HepG2 (cell line): ENCODE results near the gene NUDT15. TPM values are rescaled to one million over a fixed set of nuclear protein-coding genes. Genes with fewer than 3 reads are reported as not detected.

ENCODE experiments used
- ATF7 ChIP-seq, 2 experiments: fragments of 450-650 bp in 1 of 2; sonication (generic) in 1 of 2; formaldehyde crosslinking in 1 of 2; IDR thresholded peaks; 2 replicates each; pipeline versions ENCODE4 v1.4.0 to v1.6.1; 2016 to 2020; ENCODE audit warnings: antibody characterized with exemption in 1 of 2, mild to moderate bottlenecking in 1 of 2, missing genetic modification reagents in 1 of 2
- CEBPG ChIP-seq: IDR thresholded peaks from 2 replicates; pipeline ENCODE4 v1.6.1; 2016
- ESRRA ChIP-seq: sonication (generic); formaldehyde crosslinking; IDR thresholded peaks from 2 replicates; pipeline ENCODE4 v1.5.1; 2020; ENCODE audit warnings: mild to moderate bottlenecking, low read depth, missing genetic modification reagents
- KDM4B ChIP-seq: sonication (generic); formaldehyde crosslinking; IDR thresholded peaks from 2 replicates; pipeline ENCODE4 v1.4.0; 2020; ENCODE audit warnings: missing genetic modification reagents
- MZF1 ChIP-seq: sonication (generic); formaldehyde crosslinking; IDR thresholded peaks from 2 replicates; pipeline ENCODE4 v1.8.1; 2023; ENCODE audit warnings: mild to moderate bottlenecking, missing genetic modification reagents, borderline replicate concordance
- NFATC3 ChIP-seq: sonication (generic); formaldehyde crosslinking; IDR thresholded peaks from 2 replicates; pipeline ENCODE4 v1.5.1; 2020; ENCODE audit warnings: mild to moderate bottlenecking, missing genetic modification reagents
- PAX8 ChIP-seq: sonication (generic); formaldehyde crosslinking; IDR thresholded peaks from 2 replicates; pipeline ENCODE4 v1.8.0; 2022; ENCODE audit warnings: mild to moderate bottlenecking, missing genetic modification reagents, borderline replicate concordance
- PHF20 ChIP-seq: sonication (generic); formaldehyde crosslinking; IDR thresholded peaks from 2 replicates; pipeline ENCODE4 v1.5.0; 2020; ENCODE audit warnings: mild to moderate bottlenecking, missing genetic modification reagents
- SMAD3 ChIP-seq: sonication (generic); formaldehyde crosslinking; IDR thresholded peaks from 2 replicates; pipeline ENCODE4 v1.4.0; 2020; ENCODE audit warnings: missing genetic modification reagents
- ZNF230 ChIP-seq: sonication (generic); formaldehyde crosslinking; IDR thresholded peaks from 2 replicates; pipeline ENCODE4 v1.4.0; 2020; ENCODE audit warnings: mild to moderate bottlenecking, missing genetic modification reagents
- polyA plus RNA-seq, 8 experiments: library from polyadenylated mRNA; depleted of rRNA in 3 of 8; stranded (reverse) in 7 of 8; unstranded in 1 of 8; fragments of >200 nt; fragmentation: Illumina TruSeq in 4 of 8; extraction: Trizol in 4 of 8; gene quantifications; 2 replicates each; pipeline versions ENCODE4 v1.2.1 to v1.2.3, GENCODE V29; 2011 to 2016; ENCODE audit warnings: low read depth in 4 of 8, missing spikeins in 1 of 8, mixed read lengths in 1 of 8; ENCODE audit not compliant: insufficient read depth in 1 of 8
- total RNA-seq, 5 experiments: library from RNA; depleted of rRNA; stranded (reverse); fragments of >200 nt; fragmentation: Illumina TruSeq; extraction: Trizol; gene quantifications; 2 replicates each; pipeline ENCODE4 v1.2.3, GENCODE V29; 2016; ENCODE audit warnings: low read depth in 1 of 5
- TF ChIP-seq, protein P1 (sequence below): sonication (generic); formaldehyde crosslinking; IDR thresholded peaks from 2 replicates; pipeline ENCODE4 v1.8.0; 2023; ENCODE audit warnings: mild to moderate bottlenecking, missing genetic modification reagents
- TF ChIP-seq, protein P2 (sequence below): sonication (generic); formaldehyde crosslinking; conservative IDR thresholded peaks from 2 replicates; pipeline ENCODE4 v1.8.0; 2022; ENCODE audit warnings: low read depth, missing genetic modification reagents
- TF ChIP-seq, protein P3 (sequence below): sonication (generic); formaldehyde crosslinking; IDR thresholded peaks from 2 replicates; pipeline ENCODE4 v1.5.0; 2020; ENCODE audit warnings: missing genetic modification reagents
- TF ChIP-seq, protein P4 (sequence below): sonication (generic); formaldehyde crosslinking; IDR thresholded peaks from 2 replicates; pipeline ENCODE4 v1.5.0; 2020; ENCODE audit warnings: mild to moderate bottlenecking, missing genetic modification reagents, borderline replicate concordance

The NUDT15 gene
- total and polyA plus RNA-seq, 2 of the 13 experiments (the other 11 are each of a cell fraction or from before 2014, with no cell fraction given): 21.3 to 47.3 TPM

DNA sequence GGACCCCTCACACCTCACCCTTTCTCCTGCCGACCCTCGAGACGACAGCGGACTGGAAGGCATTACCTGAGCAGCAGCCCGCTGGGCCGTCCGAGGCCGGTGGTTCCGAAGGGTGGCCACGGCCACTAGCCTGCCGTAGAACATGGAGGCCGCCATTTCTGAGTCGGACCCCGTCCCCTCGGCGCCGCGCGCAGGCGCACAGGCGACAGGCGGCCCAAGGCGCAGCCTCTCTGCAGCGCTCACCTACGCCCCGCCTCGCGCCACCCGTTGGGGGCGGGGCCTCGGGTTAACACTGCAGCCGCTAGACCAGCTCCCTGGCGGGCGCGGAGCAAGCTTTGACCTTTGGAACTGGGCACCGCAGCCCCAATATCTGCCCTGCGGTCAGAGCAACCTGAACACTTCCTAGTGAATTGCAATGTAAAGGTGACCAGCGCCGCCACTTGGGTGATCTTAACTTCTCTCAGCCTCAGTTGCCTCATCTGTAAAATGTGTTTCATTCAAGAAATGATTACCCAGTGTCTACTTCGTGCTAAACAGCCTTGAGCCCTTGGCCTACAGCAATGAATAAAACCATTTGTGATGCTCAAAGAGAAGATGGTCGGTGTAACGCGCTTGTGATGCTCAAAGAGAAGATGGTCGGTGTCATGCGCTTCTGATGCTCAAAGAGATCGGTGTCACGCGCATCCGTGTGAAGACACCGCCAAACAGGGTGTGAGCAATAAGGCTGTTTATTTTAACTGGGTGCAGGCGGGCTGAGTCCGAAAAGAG, 36.2 kb upstream of the NUDT15 start, which contains the start of gene SUCLA2 (continued):
- TF ChIP-seq, protein P1, sequence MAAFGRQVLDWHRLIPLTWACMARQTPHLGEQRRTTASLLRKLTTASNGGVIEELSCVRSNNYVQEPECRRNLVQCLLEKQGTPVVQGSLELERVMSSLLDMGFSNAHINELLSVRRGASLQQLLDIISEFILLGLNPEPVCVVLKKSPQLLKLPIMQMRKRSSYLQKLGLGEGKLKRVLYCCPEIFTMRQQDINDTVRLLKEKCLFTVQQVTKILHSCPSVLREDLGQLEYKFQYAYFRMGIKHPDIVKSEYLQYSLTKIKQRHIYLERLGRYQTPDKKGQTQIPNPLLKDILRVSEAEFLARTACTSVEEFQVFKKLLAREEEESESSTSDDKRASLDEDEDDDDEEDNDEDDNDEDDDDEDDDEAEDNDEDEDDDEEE (CRISPR knock-in tag): peak; percentile 58; the same call in 1 of the 2 replicates
- peak; percentile 86 for TF ChIP-seq PHF20
- peak; percentile 66; the same call in 1 of the 2 replicates for TF ChIP-seq SMAD3 (CRISPR knock-in tag)
- TF ChIP-seq, protein P2, sequence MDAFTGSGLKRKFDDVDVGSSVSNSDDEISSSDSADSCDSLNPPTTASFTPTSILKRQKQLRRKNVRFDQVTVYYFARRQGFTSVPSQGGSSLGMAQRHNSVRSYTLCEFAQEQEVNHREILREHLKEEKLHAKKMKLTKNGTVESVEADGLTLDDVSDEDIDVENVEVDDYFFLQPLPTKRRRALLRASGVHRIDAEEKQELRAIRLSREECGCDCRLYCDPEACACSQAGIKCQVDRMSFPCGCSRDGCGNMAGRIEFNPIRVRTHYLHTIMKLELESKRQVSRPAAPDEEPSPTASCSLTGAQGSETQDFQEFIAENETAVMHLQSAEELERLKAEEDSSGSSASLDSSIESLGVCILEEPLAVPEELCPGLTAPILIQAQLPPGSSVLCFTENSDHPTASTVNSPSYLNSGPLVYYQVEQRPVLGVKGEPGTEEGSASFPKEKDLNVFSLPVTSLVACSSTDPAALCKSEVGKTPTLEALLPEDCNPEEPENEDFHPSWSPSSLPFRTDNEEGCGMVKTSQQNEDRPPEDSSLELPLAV (CRISPR knock-in tag): no peak
- no peak for TF ChIP-seq ATF7 (IDR thresholded peaks at IDR 0.05)
- TF ChIP-seq ATF7 (CRISPR knock-in tag; IDR thresholded peaks at IDR 0.05): 0 out of 2 replicates have a peak, but pooled peaks have one; percentile 13
- peak; percentile 84; the same call in 1 of the 2 replicates for TF ChIP-seq KDM4B
- TF ChIP-seq, protein P3, sequence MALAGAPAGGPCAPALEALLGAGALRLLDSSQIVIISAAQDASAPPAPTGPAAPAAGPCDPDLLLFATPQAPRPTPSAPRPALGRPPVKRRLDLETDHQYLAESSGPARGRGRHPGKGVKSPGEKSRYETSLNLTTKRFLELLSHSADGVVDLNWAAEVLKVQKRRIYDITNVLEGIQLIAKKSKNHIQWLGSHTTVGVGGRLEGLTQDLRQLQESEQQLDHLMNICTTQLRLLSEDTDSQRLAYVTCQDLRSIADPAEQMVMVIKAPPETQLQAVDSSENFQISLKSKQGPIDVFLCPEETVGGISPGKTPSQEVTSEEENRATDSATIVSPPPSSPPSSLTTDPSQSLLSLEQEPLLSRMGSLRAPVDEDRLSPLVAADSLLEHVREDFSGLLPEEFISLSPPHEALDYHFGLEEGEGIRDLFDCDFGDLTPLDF (CRISPR knock-in tag): peak; percentile 39; the same call in 1 of the 2 replicates
- no peak for TF ChIP-seq NFATC3 (CRISPR knock-in tag)
- TF ChIP-seq, protein P4, sequence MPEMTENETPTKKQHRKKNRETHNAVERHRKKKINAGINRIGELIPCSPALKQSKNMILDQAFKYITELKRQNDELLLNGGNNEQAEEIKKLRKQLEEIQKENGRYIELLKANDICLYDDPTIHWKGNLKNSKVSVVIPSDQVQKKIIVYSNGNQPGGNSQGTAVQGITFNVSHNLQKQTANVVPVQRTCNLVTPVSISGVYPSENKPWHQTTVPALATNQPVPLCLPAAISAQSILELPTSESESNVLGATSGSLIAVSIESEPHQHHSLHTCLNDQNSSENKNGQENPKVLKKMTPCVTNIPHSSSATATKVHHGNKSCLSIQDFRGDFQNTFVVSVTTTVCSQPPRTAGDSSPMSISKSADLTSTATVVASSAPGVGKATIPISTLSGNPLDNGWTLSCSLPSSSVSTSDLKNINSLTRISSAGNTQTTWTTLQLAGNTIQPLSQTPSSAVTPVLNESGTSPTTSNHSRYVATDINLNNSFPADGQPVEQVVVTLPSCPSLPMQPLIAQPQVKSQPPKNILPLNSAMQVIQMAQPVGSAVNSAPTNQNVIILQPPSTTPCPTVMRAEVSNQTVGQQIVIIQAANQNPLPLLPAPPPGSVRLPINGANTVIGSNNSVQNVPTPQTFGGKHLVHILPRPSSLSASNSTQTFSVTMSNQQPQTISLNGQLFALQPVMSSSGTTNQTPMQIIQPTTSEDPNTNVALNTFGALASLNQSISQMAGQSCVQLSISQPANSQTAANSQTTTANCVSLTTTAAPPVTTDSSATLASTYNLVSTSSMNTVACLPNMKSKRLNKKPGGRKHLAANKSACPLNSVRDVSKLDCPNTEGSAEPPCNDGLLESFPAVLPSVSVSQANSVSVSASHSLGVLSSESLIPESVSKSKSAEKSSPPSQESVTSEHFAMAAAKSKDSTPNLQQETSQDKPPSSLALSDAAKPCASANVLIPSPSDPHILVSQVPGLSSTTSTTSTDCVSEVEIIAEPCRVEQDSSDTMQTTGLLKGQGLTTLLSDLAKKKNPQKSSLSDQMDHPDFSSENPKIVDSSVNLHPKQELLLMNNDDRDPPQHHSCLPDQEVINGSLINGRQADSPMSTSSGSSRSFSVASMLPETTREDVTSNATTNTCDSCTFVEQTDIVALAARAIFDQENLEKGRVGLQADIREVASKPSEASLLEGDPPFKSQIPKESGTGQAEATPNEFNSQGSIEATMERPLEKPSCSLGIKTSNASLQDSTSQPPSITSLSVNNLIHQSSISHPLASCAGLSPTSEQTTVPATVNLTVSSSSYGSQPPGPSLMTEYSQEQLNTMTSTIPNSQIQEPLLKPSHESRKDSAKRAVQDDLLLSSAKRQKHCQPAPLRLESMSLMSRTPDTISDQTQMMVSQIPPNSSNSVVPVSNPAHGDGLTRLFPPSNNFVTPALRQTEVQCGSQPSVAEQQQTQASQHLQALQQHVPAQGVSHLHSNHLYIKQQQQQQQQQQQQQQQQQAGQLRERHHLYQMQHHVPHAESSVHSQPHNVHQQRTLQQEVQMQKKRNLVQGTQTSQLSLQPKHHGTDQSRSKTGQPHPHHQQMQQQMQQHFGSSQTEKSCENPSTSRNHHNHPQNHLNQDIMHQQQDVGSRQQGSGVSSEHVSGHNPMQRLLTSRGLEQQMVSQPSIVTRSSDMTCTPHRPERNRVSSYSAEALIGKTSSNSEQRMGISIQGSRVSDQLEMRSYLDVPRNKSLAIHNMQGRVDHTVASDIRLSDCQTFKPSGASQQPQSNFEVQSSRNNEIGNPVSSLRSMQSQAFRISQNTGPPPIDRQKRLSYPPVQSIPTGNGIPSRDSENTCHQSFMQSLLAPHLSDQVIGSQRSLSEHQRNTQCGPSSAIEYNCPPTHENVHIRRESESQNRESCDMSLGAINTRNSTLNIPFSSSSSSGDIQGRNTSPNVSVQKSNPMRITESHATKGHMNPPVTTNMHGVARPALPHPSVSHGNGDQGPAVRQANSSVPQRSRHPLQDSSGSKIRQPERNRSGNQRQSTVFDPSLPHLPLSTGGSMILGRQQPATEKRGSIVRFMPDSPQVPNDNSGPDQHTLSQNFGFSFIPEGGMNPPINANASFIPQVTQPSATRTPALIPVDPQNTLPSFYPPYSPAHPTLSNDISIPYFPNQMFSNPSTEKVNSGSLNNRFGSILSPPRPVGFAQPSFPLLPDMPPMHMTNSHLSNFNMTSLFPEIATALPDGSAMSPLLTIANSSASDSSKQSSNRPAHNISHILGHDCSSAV: 0 out of 2 replicates have a peak, but pooled peaks have one; percentile 62
- 0 out of 2 replicates have a peak, but pooled peaks have one; percentile 60 for TF ChIP-seq ZNF230 (CRISPR knock-in tag)
- TF ChIP-seq MZF1 (CRISPR knock-in tag): no peak
- peak; percentile 49; the same call in 1 of the 2 replicates for TF ChIP-seq ESRRA (CRISPR knock-in tag)
- peak; percentile 27; the same call in 1 of the 2 replicates for TF ChIP-seq CEBPG (CRISPR knock-in tag)
- 0 out of 2 replicates have a peak, but pooled peaks have one; percentile 1 for TF ChIP-seq PAX8
